SU-DHL-6 (cell line): Measurements from ENCODE around the gene VRTN.

Experiments
- EZH2phosphoT487 ChIP-seq: fragments of 200-600 bp; sonication (generic), shearing (Covaris generic); conservative IDR thresholded peaks from 2 replicates; pipeline ENCODE4 v1.6.1; 2018; ENCODE audit warnings: mild to moderate bottlenecking, antibody characterized with exemption, low read length, moderate library complexity, mixed read lengths
- TF ChIP-seq, protein P1 (sequence below): fragments of 200-600 bp; sonication (generic); IDR thresholded peaks from one replicate; pipeline ENCODE4 v1.5.1; 2017; ENCODE audit warnings: antibody characterized with exemption, mild to moderate bottlenecking, low read length, moderate library complexity; ENCODE audit not compliant: insufficient read depth, poor library complexity, severe bottlenecking

DNA sequence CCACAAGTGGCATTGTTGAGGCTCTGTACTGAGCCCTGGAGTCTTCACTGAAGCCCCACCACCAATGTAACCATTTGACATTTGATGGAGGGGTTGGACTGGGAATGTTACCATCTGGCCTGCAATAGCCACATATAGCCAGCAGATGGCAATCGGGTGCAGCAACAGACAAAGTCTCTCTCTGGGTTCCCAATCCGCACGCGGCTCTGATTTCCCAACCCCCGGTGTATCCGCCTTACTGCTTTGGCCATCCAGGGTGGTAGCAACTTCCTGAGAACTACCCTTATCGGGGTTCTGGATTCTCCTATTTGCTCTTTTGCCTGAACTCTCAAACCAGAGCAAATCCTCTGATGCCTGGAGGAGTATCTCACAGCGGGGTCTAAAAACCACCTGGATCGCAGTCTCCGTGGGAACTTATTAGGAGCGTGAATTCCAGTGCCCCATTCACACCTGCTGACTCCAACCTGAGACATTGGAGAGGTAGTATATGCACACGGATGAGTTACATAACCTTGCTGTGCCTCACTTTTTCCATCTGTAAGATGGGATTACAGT, 14.2 kb downstream of the VRTN start:
- TF ChIP-seq, protein P1, sequence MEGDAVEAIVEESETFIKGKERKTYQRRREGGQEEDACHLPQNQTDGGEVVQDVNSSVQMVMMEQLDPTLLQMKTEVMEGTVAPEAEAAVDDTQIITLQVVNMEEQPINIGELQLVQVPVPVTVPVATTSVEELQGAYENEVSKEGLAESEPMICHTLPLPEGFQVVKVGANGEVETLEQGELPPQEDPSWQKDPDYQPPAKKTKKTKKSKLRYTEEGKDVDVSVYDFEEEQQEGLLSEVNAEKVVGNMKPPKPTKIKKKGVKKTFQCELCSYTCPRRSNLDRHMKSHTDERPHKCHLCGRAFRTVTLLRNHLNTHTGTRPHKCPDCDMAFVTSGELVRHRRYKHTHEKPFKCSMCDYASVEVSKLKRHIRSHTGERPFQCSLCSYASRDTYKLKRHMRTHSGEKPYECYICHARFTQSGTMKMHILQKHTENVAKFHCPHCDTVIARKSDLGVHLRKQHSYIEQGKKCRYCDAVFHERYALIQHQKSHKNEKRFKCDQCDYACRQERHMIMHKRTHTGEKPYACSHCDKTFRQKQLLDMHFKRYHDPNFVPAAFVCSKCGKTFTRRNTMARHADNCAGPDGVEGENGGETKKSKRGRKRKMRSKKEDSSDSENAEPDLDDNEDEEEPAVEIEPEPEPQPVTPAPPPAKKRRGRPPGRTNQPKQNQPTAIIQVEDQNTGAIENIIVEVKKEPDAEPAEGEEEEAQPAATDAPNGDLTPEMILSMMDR = peak; percentile 87
- TF ChIP-seq EZH2phosphoT487 = no peak
